Activated T-helper 1 cell treated with anti-CD3 and anti-CD28 coated beads, Interleukin-12 subunit alpha, Interleukin-12 subunit beta, Interleukin-2, Interleukin-4 antibody, amounts not matched to agents 30 ng/mL and 10 ng/mL and 1 ng/mL, durations not matched to agents 14 hours and 24 hours and 36 hours (primary cell): Measurements from ENCODE around the gene DIABLO. TPM values are rescaled to one million over a fixed set of nuclear protein-coding genes. Genes with fewer than 3 reads are reported as not detected.
"Not testable (repeated sequence)": the region's sequence is repeated elsewhere in the genome, so short reads cannot be mapped to it uniquely, and the experiment has no call there.

Source experiments
- DNase-seq: peaks from one replicate; pipeline ENCODE4 v3.0.0; 2021; ENCODE audit warnings: low spot score
- H3K27ac Mint-ChIP-seq: one replicate; pipeline ENCODE4 v1.8.0; 2021; ENCODE audit warnings: mild to moderate bottlenecking, mixed read lengths
- H3K27me3 Mint-ChIP-seq: one replicate; pipeline ENCODE4 v1.8.0; 2022; ENCODE audit warnings: mild to moderate bottlenecking, moderate library complexity, mixed read lengths; ENCODE audit not compliant: insufficient read depth
- H3K36me3 Mint-ChIP-seq: one replicate; pipeline ENCODE4 v1.8.0; 2021; ENCODE audit warnings: low read depth, mixed read lengths
- H3K4me1 Mint-ChIP-seq: one replicate; pipeline ENCODE4 v1.8.0; 2021; ENCODE audit warnings: low read depth, mixed read lengths
- H3K4me3 Mint-ChIP-seq: one replicate; pipeline ENCODE4 v1.8.0; 2021; ENCODE audit warnings: mild to moderate bottlenecking, moderate library complexity, mixed read lengths
- H3K9me3 Mint-ChIP-seq: one replicate; pipeline ENCODE4 v1.8.0; 2021; ENCODE audit warnings: mixed read lengths
- intact Hi-C: fragments of 100-400 bp; cut with micrococcal nuclease; formaldehyde crosslinking; loops from one replicate; pipeline ENCODE4 v1.15.1; 2024
- total RNA-seq: library from RNA; stranded (reverse); gene quantifications from 2 replicates; pipeline ENCODE4 v1.2.3, GENCODE V29; 2022

Gene DIABLO
- total RNA-seq, 1 donor from 2014 or later, result 58.1 TPM

DNA sequence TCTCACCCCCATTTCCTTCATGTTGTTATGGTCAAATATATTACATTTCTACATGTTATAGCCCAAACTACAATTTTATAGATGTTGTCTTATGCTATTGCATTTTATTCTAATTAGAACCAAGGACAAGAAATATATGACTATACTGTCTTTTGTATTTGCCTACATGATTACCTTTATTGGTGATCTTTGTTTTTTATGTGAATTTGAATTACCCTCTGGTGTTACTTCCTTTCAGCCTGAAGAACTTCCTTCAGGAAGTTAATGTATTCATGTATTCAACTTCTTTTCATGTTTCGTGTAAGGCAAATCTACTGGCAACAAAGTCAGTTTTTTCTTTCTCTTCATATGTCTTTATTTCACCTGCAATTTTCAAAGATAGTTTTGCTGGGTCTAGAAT is 31.0 kb downstream of the DIABLO start:
- H3K27ac Mint-ChIP-seq, result no peak overlapping the region
- intact Hi-C loops, result no loop called here
- H3K4me3 Mint-ChIP-seq, result no peak overlapping the region
- DNase-seq, result no peak
- no peaks in the 10 kb centered on the region for H3K36me3 Mint-ChIP-seq
- H3K4me1 Mint-ChIP-seq, result peaks cover 16% of the 10 kb centered on the region
- H3K27me3 Mint-ChIP-seq, result peaks cover 18% of the 10 kb centered on the region
- H3K9me3 Mint-ChIP-seq, result no peaks in the 10 kb centered on the region

GRCh38 chr12:122192441-122192840 is 33.4 kb downstream of the DIABLO start:
- no peak overlapping the region for H3K4me3 Mint-ChIP-seq
- H3K4me1 Mint-ChIP-seq, result peaks cover 7% of the 10 kb centered on the region
- no peak for DNase-seq
- no peak overlapping the region for H3K27ac Mint-ChIP-seq
- intact Hi-C loops, result no loop called here
- no peaks in the 10 kb centered on the region for H3K36me3 Mint-ChIP-seq
- no peaks in the 10 kb centered on the region for H3K9me3 Mint-ChIP-seq
- H3K27me3 Mint-ChIP-seq, result peaks cover 11% of the 10 kb centered on the region

DNA sequence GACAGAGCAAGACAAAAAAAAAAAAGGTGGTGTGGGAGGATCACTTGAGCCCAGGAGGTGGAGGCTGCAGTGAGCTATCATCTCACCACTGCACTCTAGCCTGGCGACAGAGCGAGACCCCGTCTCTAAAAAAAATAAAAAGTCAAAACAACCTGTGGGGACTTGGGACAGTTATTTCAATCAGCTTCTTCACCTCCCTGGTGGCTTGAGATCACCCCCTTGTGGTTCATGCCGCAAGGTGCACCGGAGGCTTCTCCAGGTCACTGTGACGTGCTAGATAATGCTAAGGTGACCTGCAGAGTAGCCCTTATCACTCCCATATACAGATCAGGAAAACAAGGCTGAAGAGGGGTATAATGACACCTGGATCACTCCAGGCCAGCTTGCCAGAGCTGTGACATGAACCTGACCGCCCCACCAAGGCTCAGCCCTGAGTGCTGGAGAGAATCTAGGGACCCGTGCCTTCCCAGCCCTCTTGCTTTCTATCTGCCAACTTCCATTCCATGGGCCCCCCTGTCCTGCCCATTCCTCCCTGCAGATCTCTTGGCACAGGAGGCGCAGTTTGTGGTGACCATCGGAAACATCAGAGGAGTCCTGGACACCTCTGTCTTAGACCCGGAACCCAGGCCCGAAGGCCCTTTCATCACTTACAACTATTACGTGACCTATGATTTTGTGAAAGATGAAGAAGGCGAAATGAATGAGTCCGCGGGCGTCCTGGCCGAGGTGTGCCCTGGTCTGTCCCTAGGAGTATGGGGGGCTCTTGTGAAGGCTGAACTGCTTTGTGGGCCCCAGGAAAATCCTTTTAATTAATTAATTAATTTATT is 34.8 kb downstream of the DIABLO start:
- Mint-ChIP-seq H3K9me3 (no peaks in the 10 kb centered on the region), H3K27me3 (peaks cover 9% of the 10 kb centered on the region), H3K4me3 (no peak overlapping the region), H3K27ac (no peak overlapping the region), H3K36me3 (no peaks in the 10 kb centered on the region), H3K4me1 (peaks cover 5% of the 10 kb centered on the region)
- intact Hi-C loops, result loop anchor here (1.0 to 2.0 kb wide), 4 partner anchors 31 to 137 kb away; no protein-coding TSS in a partner anchor
- DNase-seq, result peak; percentile 59

DNA sequence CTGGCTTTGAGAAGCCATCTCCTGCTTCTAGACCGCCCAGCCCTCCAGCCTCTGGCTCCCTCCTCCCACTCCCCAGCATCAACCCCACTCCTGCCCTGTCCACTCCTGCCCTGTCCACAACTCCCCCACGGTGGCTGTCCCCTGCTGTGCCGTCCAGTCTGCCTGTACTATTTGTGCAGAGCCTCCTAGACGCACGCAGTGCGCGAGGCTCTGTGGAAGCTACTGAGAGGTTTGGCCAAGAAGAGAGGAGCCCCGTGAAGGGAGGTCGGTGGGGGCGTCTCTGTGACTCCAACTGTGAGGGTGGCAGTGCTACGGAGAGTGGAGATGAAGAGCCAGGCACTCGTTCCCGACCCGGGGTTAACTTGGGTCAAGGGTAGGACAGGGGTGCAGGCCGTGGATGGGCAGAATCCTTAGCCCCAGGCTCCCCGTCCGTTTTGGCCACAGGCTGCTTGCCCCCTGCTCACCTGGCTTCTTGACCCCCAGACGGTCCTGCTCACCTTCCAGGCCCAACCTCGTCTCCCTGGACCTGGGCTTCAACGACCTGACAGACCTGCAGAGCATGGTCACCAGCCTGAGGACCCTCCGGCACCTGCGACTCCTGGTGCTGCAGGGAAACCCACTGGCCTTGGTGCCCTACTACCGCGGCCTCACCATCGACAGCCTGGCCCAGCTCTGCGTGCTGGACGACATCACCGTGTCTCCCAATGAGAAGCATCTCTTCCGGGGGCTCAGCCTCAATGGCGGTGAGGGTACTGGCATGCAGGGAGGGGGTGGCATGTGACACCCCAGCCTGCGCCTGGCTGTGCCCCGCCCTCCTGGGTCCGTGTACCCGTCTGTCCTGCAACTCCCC is 36.0 kb downstream of the DIABLO start:
- intact Hi-C loops, result loop anchor here (2.0 kb wide), 1 partner anchor 67 kb away; no protein-coding TSS in a partner anchor
- peaks cover 12% of the 10 kb centered on the region for H3K27me3 Mint-ChIP-seq
- H3K36me3 Mint-ChIP-seq, result no peaks in the 10 kb centered on the region
- H3K9me3 Mint-ChIP-seq, result no peaks in the 10 kb centered on the region
- H3K4me1 Mint-ChIP-seq, result peaks cover 5% of the 10 kb centered on the region
- H3K27ac Mint-ChIP-seq, result no peak overlapping the region
- H3K4me3 Mint-ChIP-seq, result no peak overlapping the region
- DNase-seq, result no peak

DNA sequence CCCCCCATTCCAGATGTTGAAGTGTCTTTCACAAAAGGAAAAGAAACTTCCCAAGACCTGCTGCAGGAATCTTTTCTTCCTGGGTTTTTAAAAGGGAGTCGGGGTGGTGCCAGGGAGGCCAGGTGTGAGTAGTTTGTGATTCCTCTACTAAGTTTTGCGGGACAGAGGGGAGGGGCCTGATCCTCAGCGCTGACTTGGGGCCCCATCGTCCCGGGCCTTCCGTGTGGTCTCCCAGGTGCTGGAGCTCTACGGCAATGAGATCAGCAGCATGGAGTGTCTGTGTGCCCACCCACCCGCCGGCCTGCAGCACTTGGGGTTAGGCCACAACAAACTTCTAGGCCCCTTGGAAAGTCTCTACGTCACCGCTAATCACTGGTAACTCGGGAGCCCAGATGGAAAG is 38.4 kb downstream of the DIABLO start:
- H3K9me3 Mint-ChIP-seq, result no peaks in the 10 kb centered on the region
- H3K27me3 Mint-ChIP-seq, result peaks cover 9% of the 10 kb centered on the region
- H3K27ac Mint-ChIP-seq, result no peak overlapping the region
- H3K36me3 Mint-ChIP-seq, result no peaks in the 10 kb centered on the region
- intact Hi-C loops, result no loop called here
- no peak for DNase-seq
- peaks cover 10% of the 10 kb centered on the region for H3K4me1 Mint-ChIP-seq
- H3K4me3 Mint-ChIP-seq, result no peak overlapping the region

DNA sequence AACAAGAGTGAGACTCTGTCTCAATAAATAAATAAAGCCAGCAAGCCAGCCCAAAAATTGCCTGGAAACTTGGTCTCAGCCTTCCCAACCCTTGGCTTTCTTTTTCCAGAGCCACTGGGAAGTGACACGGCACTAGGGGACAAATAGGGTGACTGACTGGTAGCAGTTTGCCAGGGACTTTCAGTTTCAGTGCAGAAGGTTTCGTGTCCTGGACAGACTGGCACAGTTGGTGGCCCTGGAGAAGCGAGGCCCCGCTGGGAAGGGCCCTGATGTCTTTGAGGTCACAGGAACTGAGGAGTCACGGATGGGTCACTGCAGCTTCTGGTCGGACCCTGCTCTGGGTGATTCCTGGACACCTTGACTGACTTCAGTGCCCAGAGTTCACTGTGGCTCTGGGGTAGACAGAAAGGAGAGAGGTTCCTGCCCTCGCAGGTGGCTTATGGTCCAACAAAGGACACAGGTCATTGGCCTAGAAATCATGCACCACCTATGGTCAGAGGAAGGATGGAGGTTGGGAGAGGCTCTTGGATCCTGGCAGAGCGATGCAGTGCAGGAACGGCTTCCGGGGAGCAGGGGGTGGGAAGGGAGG is 40.3 kb downstream of the DIABLO start:
- Mint-ChIP-seq H3K27me3 (peaks cover 16% of the 10 kb centered on the region), H3K4me3 (no peak overlapping the region), H3K9me3 (no peaks in the 10 kb centered on the region), H3K4me1 (peaks cover 5% of the 10 kb centered on the region), H3K27ac (no peak overlapping the region), H3K36me3 (no peaks in the 10 kb centered on the region)
- intact Hi-C loops, result no loop called here
- no peak for DNase-seq

GRCh38 chr12:122185079-122185478 is 40.8 kb downstream of the DIABLO start:
- H3K4me1 Mint-ChIP-seq, result peaks cover 5% of the 10 kb centered on the region

GRCh38 chr12:122184517-122184916 is 41.3 kb downstream of the DIABLO start:
- Mint-ChIP-seq H3K27me3 (peaks cover 17% of the 10 kb centered on the region), H3K4me3 (no peak overlapping the region), H3K36me3 (no peaks in the 10 kb centered on the region), H3K4me1 (peaks cover 5% of the 10 kb centered on the region), H3K9me3 (no peaks in the 10 kb centered on the region), H3K27ac (peak overlapping the region; percentile 14)
- intact Hi-C loops, result no loop called here
- no peak for DNase-seq

More at GRCh38 chr12:122185079-122185478, 40.8 kb downstream of the DIABLO start:
- DNase-seq, result no peak
- Mint-ChIP-seq H3K27ac (no peak overlapping the region), H3K4me3 (no peak overlapping the region), H3K27me3 (peaks cover 18% of the 10 kb centered on the region), H3K36me3 (no peaks in the 10 kb centered on the region), H3K9me3 (no peaks in the 10 kb centered on the region)
- intact Hi-C loops, result no loop called here

DNA sequence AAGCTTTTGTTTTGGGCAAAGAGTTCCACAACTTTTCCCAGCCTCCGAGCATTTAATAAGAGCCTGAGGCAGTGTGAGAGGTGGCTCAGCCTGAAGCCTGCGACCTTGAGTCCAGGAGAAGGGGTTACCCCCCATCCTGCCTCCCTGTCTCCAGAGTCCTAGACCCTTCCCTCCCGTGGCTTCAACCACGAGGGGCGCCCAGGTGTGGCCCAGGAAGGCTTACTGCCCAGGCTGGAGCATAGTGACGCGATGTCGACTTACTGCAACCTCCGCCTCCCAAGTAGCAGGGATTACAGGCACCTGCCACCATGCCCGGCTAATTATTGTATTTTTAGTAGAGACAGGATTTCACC is 42.3 kb downstream of the DIABLO start:
- H3K27me3 Mint-ChIP-seq, result peaks cover 16% of the 10 kb centered on the region
- H3K36me3 Mint-ChIP-seq, result no peaks in the 10 kb centered on the region
- intact Hi-C loops, result loop anchor here (2.0 kb wide), 1 partner anchor 17 kb away; no protein-coding TSS in a partner anchor
- peaks cover 5% of the 10 kb centered on the region for H3K4me1 Mint-ChIP-seq
- no peaks in the 10 kb centered on the region for H3K9me3 Mint-ChIP-seq
- H3K27ac Mint-ChIP-seq, result no peak overlapping the region
- no peak for DNase-seq
- H3K4me3 Mint-ChIP-seq, result peak overlapping the region; percentile 33

GRCh38 chr12:122182887-122183587 is 42.8 kb downstream of the DIABLO start, which contains the start of gene LRRC43:
LRRC43 (plus strand) TSS chr12:122183123; CDS start chr12:122183145, 22 bp downstream.
- H3K36me3 Mint-ChIP-seq, result no peaks in the 10 kb centered on the region
- DNase-seq, result peak; percentile 19
- peaks cover 5% of the 10 kb centered on the region for H3K4me1 Mint-ChIP-seq
- peak within 1 kb of the TSS; percentile 76 for H3K4me3 Mint-ChIP-seq
- no peak within 1 kb of the TSS for H3K27ac Mint-ChIP-seq
- H3K27me3 Mint-ChIP-seq, result peaks cover 16% of the 10 kb centered on the region
- intact Hi-C loops, result loop anchor here (2.0 kb wide), 1 partner anchor 16 kb away; no protein-coding TSS in a partner anchor
- H3K9me3 Mint-ChIP-seq, result no peaks in the 10 kb centered on the region

GRCh38 chr12:122176473-122176872 is 49.4 kb downstream of the DIABLO start:
- peaks cover 12% of the 10 kb centered on the region for H3K27me3 Mint-ChIP-seq
- H3K9me3 Mint-ChIP-seq, DNase-seq, H3K36me3 Mint-ChIP-seq, H3K27ac Mint-ChIP-seq, intact Hi-C loops, H3K4me3 Mint-ChIP-seq, H3K4me1 Mint-ChIP-seq: not testable (repeated sequence)

DNA sequence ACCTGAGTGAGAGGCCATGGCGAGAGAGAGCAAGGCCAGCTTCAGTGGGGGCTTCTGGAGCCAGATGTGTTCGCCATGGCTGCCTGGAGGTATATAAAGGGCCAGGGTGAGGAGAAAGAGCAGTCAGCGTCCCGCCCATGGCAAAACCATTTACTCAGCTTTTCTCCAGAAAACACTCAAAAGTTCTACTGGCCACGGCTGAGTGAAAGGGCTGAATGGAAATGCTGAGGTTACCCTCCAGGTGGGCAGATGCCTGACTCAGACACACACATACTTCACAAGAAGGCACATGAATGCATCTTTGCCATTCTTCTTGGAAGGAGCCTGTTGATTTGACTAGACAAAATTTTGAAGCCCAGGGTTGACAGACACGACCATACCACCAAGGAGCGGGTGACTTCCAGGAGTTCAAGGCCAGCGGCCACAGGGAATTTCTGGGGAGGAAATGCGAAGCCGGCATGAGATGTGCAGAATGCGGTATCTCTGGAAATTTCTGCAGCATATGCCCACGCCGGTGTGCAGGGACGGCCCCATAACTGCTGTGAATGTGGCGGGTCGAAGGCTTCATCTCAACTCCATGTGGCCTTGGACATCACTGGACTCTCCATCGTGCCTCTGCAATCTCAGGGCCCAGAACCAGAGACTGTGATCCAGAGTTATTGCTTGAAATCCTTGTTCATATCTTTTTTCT is 51.6 kb downstream of the DIABLO start, which contains the start of gene IL31:
Gene IL31 (minus strand): TSS at position 67 of the 691 bp plus-strand sequence. CDS start 49 bp downstream, at position 18.
- no peak for DNase-seq
- H3K27me3 Mint-ChIP-seq, result peaks cover 8% of the 10 kb centered on the region

More for the DNA sequence above, 51.6 kb downstream of the DIABLO start, which contains the start of gene IL31:
- H3K9me3 Mint-ChIP-seq, result no peaks in the 10 kb centered on the region
- H3K4me3 Mint-ChIP-seq, result no peak within 1 kb of the TSS
- no peak within 1 kb of the TSS for H3K27ac Mint-ChIP-seq
- H3K4me1 Mint-ChIP-seq, result no peaks in the 10 kb centered on the region
- H3K36me3 Mint-ChIP-seq, result no peaks in the 10 kb centered on the region
- intact Hi-C loops, result loop anchor here (1.0 to 2.0 kb wide), 2 partner anchors 8 to 13 kb away; no protein-coding TSS in a partner anchor
